ENCODE data around the gene TNNT2.

TNNT2 gene

GRCh38 chr1:201331166-201331565 lies 46.3 kb downstream of the TNNT2 start:
- DNase-seq: no peak

- no peak for DNase-seq
Observed at GRCh38 chr1:201330541-201330940, 46.9 kb downstream of the TNNT2 start.

- no peak for DNase-seq
Observed at GRCh38 chr1:201329801-201330200, 47.7 kb downstream of the TNNT2 start.

DNA sequence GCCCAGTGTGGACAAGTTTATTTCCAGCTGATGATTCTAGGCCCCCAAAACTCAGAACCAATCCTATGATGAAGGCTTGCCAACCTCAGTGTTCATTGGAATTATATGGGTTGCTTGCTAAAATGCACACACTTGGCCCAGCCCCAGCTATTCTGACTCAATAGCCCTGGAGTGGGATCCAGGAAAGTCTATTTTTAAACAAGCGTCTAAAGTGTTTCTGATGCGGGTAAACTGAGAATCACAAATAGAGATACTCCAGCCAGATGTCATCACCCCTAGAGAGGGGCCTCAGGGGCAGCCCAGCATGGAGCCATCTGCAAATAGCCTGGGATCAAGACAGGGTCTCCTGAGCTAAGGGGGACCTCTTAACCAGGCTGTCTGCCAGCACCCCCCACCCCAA lies 48.2 kb downstream of the TNNT2 start:
- no peak for DNase-seq

DNA sequence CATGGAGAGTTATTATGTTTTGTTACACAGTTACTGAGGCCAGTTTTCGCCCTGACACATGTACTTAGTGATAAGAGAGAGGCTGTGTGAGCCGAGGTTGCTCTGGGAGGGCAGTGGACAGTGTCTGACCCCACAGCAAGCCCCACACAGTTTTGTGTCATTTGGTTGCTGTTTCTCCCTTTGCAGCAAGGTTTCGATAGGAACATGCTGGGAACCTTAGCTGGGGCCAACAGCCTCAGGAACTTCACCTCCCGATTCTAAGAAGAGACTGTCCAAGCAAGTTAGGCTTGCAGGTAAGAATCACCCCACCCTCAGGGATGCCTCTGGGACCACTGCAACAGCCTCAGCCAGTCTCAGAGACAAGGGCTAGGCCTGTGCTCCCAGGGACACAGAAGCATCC lies 48.9 kb downstream of the TNNT2 start:
- DNase-seq: no peak

- no peak for DNase-seq
Observed at GRCh38 chr1:201327687-201328240, 49.7 kb downstream of the TNNT2 start.

GRCh38 chr1:201326710-201327109 lies 50.8 kb downstream of the TNNT2 start:
- no peak for DNase-seq

GRCh38 chr1:201325678-201326060 lies 51.8 kb downstream of the TNNT2 start:
- no peak for DNase-seq

DNA sequence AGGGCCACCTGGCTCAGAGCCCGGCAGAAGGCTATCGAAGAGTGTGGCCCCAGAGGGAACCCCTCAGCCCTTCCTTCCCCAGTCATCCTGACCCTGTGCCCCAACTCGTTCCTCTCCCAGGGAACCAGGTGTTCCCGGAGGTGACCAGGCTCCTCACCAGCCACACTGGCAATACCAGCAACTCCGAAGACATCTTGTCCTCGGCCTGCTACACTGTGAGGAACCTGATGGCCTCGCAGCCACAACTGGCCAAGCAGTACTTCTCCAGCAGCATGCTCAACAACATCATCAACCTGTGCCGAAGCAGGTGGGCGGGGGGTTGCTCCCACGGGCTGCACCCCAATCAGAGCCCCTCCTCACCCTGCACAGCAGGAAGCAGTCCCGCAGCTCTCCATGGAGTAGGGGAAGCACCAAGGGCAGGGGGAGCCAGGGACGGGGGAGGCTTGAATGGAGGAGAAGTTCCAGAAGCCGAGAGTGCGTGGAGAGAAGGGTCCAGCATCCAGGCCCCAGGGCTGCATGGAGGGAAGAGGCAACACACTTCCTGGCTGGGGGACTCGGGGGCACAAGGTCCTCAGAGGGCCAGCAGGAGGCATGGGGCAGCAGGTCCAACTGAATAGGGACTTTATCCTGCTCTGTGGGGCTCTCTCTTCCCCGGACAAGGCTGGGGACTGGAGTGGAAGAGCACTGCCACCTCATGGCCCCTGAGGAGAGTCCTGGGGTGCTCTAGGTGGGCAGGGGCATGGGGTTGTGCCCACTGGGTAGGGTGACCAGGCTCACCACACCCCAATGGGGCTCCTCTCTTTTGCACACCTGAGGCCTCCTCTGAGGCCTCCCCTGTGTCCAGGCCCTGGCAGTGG lies 52.4 kb downstream of the TNNT2 start:
- no peak for DNase-seq

DNA sequence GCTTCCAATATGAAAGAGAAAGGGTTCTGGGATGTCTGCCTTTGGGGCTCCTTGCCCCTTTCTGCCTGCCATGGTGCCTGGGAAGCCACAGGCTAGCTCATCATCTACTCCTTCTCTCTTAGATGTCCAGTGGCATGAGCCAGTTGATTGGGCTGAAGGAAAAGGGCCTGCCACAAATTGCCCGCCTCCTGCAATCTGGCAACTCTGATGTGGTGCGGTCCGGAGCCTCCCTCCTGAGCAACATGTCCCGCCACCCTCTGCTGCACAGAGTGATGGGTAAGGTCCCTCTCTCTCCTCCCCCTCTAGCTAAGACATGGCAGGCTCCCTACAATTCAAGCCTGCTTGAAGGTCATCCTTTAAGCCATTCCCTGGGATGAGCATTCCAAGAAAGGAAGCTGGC lies 53.2 kb downstream of the TNNT2 start:
- DNase-seq: no peak

DNA sequence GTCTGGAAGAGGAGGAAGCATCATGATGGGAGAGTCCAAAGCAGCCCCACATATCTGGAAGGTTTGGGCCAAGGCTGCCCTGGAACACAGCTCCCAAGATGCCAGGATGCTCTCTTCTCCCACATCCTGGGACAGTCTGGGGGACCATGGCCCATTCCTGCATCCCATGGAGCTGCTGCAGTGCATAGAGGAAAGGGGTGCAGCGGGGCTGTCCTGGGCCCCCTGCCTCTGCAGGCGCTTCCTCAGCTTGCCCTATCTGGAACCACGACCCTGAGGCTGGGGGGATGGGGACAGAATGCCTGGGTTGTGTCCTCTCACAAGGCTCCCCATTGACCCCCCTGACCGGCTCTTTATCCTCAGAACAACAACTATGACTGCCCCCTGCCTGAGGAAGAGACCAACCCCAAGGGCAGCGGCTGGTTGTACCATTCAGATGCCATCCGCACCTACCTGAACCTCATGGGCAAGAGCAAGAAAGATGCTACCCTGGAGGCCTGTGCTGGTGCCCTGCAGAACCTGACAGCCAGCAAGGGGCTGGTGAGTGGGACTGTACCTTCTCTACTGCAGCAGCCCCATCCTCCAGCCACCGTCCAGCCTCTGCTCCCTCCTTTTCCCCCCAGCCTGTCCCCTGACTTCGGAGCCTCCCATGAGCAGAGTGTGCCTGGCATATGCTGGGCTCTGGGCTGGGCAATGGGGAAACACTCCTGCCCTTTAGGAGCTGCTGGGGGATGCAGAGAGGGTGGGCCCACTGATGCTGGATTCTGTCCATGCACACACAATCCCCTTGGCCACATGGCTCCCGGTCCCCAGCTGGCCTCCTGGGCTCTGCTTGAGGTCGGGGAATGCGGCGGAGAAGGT lies 54.6 kb downstream of the TNNT2 start:
- no peak for DNase-seq

GRCh38 chr1:201321826-201322390 lies 55.6 kb downstream of the TNNT2 start:
- no peak for DNase-seq

DNA sequence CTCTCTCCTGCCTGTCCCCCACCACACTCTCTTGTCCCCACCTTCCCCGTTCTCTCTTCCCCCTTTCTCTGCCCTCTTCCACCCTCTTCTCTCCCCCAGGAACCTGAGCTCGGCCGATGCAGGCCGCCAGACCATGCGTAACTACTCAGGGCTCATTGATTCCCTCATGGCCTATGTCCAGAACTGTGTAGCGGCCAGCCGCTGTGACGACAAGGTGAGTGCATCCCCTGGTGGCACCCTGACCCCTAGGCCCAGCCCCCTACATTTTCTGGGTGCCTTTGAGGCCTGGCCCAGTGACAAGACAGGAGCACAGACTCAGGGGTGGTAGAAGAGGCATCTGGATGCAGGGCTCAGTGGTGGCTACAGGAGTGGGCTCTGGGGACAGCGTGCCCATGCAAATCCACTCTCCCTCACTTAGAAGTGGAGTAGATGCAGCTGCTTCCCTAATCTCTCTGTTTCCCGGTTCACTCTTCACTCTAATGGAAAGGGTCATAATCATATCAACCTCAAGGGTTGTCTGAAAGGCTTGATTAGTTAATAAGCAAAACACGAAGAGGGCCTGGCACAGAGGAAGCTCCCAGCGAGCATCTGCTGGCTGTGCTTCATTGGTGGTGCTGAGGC lies 57.2 kb downstream of the TNNT2 start:
- no peak for DNase-seq

DNA sequence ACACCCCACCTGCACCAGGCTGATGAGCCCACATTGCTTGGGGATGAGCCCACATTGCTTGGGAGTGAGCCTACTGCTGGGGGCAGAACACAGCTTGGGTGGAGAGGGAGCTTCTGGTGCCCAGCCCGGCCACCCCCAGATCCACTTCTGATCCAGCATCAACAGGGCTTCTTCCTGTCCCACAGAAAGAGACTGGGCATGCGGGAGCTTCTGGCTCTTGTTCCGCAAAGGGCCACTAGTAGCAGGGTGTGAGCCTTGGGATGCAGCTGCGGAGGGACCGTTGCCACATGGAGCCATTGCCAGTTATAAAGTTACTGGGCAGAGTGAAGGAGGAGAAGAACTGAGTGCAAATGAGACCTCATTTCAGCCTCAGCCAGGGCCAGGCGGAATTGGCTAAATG lies 57.8 kb downstream of the TNNT2 start:
- DNase-seq: no peak

DNA sequence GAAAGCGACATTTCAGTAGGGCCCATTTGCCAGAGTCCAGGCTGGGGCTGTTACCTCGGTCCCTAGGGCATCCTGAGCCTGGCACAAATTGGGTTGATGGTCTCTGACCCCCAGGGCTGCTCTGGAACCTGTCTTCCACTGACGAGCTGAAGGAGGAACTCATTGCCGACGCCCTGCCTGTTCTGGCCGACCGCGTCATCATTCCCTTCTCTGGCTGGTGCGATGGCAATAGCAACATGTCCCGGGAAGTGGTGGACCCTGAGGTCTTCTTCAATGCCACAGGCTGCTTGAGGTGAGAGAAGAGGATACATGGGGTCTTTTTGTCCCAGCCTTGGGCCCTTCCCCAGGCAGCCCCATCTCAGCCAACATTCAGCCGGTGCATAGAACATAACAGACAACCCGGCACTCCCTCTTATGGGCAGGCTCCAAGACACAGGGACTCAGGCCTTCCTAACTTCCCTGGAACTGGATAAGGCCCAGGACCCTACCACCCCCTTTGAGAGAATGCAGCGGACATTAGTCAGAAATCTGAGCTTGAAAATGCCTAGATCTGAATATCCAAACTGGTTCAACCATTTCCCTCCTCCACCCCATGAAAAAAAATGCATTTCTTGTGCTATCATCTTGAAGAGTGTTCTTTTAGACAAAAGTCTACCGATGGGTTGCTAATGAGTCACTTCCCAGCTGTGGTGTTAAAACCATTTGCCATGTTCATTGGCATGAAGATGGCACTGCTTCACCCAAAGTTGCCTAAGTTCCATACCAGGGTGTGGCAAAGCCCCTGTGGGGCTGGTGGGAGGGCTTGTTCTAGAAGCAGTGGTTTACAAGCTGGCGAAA lies 58.8 kb downstream of the TNNT2 start:
- no peak for DNase-seq

DNA sequence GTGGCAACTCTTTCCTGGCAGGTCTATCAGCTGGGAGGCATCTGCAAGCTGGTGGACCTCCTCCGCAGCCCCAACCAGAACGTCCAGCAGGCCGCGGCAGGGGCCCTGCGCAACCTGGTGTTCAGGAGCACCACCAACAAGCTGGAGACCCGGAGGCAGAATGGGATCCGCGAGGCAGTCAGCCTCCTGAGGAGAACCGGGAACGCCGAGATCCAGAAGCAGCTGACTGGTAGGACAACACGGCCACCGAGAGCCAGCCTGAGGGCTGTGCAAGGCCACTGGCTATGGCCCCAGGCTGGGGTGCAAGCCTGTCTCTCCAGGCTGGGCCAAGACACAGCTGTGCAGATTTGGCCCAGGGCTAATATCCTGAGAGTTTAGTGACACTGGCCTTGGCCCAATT lies 59.9 kb downstream of the TNNT2 start:
- no peak for DNase-seq

- no peak for DNase-seq
Observed at GRCh38 chr1:201316556-201316955, 60.9 kb downstream of the TNNT2 start.

DNA sequence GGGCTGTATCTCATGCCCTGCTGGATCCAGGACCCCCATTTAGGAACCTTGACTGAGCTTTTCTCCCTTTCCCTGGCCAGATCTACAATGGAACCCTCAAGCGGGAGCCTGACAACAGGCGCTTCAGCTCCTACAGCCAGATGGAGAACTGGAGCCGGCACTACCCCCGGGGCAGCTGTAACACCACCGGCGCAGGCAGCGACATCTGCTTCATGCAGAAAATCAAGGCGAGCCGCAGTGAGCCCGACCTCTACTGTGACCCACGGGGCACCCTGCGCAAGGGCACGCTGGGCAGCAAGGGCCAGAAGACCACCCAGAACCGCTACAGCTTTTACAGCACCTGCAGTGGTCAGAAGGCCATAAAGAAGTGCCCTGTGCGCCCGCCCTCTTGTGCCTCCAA lies 64.4 kb downstream of the TNNT2 start:
- no peak for DNase-seq

DNA sequence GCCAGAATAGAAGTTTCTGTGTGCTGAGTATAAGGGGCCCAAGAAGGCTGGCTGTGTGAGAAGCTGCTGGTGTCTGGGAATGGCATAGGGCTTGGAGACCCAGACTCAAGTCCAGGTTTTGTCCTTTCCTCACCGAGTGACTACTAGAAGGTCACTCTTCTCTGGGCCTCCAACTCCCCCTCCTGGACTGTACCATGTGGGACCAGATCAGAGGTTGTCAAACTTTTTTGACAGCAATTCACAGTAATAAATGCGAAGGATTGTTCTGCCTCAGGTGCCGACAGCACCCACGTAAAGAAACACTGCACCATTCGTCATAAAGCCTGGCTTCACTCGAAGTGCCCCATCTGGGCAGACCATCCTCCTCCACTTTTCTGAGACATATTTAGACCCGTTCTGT lies 65.2 kb downstream of the TNNT2 start:
- DNase-seq: no peak

DNA sequence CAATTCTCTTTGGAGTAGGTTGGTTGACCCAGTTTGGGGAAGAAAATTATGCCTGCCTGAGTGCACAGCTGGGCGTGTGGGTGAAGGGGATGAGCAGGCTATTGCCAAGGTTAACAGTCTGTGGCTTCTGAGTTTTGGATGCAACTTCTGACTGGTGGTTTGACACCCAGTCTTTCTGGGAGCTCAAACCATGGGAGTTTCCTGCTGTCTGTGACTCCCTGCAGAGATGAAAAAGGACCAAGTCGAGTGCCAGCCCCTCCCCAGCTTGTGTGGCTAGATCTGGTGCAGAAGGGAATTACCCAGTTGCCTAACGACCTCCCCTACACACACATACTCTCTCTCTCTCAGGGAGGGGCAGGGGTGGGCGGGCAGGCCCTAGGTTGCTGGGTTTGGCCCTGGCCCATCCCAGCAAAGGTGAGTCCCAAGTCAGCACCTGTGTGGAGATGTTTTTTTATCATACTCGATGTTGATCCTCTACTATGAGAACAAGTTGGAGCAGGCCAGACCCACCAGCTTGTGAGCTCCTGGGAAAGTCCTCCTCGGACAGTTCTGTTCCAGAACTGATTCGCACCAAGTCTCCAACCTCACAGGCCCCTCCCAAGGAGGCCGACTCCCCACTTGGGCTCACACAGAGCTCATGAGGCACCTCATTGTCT lies 66.0 kb downstream of the TNNT2 start:
- DNase-seq: no peak

DNA sequence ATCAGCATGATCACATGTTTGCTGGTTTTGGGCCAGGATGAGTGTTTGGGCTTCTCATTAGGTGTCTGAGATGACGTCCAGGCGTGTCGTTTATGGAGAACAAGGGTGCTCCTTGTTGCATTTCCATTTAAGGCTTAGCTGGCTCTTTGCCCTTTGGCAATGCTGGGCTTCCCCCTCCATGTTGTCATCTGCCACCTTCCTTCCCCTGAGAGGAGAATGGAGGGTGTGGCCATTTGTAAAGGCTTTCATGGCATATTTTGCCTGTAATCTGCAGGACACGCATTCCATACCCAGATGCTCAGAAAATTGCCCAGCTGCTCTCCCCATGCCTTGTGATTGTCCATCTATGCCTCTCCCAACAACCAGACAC lies 66.5 kb downstream of the TNNT2 start:
- DNase-seq: no peak

Measured in CD4-positive, alpha-beta T cell treated with Interleukin-4 for 1 hour (primary cell).